ENCODE data around the gene BHMT. TPM values are rescaled to one million over a fixed set of nuclear protein-coding genes. Genes with fewer than 3 reads are reported as not detected.

BHMT gene
- total RNA-seq, 2 experiments from 2014 or later = not detected

DNA sequence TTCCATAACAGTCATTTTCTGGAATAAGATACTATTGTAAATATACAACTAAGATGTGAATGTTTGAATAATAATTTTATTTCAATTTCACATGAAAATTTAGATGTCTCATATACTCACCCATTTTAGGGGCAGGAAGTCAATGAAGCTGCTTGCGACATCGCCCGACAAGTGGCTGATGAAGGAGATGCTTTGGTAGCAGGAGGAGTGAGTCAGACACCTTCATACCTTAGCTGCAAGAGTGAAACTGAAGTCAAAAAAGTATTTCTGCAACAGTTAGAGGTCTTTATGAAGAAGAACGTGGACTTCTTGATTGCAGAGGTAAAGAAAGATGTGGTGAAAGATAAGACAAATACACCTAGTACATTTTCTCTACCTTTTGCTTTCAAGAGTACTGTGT is 8.6 kb downstream of the BHMT start:
- ChIA-PET POLR2A (no interaction called here), CTCF (interaction anchor here (0.5 to 2.0 kb wide), 3 partner anchors 12 to 104 kb away, joined by 3 to 8 read pairs (median 3); no protein-coding TSS in a partner anchor)
- intact Hi-C loops (cut with micrococcal nuclease) = no loop called here
- TF ChIP-seq, protein P1, sequence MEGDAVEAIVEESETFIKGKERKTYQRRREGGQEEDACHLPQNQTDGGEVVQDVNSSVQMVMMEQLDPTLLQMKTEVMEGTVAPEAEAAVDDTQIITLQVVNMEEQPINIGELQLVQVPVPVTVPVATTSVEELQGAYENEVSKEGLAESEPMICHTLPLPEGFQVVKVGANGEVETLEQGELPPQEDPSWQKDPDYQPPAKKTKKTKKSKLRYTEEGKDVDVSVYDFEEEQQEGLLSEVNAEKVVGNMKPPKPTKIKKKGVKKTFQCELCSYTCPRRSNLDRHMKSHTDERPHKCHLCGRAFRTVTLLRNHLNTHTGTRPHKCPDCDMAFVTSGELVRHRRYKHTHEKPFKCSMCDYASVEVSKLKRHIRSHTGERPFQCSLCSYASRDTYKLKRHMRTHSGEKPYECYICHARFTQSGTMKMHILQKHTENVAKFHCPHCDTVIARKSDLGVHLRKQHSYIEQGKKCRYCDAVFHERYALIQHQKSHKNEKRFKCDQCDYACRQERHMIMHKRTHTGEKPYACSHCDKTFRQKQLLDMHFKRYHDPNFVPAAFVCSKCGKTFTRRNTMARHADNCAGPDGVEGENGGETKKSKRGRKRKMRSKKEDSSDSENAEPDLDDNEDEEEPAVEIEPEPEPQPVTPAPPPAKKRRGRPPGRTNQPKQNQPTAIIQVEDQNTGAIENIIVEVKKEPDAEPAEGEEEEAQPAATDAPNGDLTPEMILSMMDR (IDR thresholded peaks at IDR 0.05) = no peak
- no peaks in the 10 kb centered on the region for H3K27me3 Mint-ChIP-seq
- no peaks in the 10 kb centered on the region for H3K9me3 Mint-ChIP-seq
- H3K36me3 Mint-ChIP-seq (ENCODE audit: low read depth) = no peaks in the 10 kb centered on the region
- H3K4me3 Mint-ChIP-seq = no peak overlapping the region
- no peak for ATAC-seq
- H3K27ac Mint-ChIP-seq = no peak overlapping the region
- H3K4me1 Mint-ChIP-seq (ENCODE audit: low read depth) = no peaks in the 10 kb centered on the region
- peak; percentile 14 for DNase-seq

DNA sequence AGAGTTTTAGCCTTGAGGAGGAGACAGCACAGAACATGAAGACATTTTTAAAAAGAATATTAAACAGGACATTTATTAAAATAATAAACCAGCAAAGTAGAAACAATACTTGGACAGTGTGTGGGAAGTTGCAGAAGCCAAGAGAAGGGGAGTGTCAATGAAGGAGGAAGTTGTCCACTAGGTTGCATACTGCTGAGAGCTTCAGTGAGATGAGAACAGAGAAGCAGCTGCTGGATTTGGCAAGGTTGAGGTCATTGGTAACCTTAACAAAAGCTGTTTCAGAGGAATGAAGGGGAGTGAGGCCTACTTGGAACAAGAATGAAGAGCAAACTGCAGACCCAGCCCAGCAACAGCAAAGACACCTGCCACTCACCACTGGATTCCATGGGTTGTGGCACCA is 11.4 kb downstream of the BHMT start:
- intact Hi-C loops (cut with micrococcal nuclease) = no loop called here
- ChIA-PET POLR2A (no interaction called here), CTCF (interaction anchor here (1.0 to 1.9 kb wide), 3 partner anchors 10 to 98 kb away, joined by 3 to 14 read pairs (median 4); no protein-coding TSS in a partner anchor)
- Mint-ChIP-seq H3K4me3 (no peak overlapping the region), H3K9me3 (no peaks in the 10 kb centered on the region), H3K36me3 (ENCODE audit: low read depth) (no peaks in the 10 kb centered on the region), H3K4me1 (ENCODE audit: low read depth) (no peaks in the 10 kb centered on the region), H3K27me3 (no peaks in the 10 kb centered on the region), H3K27ac (no peak overlapping the region)
- DNase-seq = no peak
- TF ChIP-seq, protein P1 (IDR thresholded peaks at IDR 0.05) = no peak
- ATAC-seq = no peak

DNA sequence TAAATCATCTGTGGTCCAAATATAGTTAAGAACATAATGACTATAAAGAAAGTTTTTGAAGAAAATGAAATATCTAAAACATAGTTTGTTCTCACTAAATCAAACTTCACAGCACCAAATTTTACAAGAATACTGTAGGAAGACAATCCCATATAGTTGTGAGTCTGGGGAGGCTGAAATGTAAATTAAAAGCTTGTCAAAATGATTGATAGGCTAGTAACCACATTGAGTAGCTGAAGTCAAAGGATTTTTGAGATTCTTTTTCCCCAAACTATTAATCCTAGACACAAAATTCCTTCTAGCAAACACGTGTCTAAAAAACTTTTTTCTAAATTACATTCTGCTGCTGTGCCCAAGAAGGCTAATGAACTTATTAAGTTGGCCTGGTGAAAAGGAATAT is 13.0 kb downstream of the BHMT start:
- ATAC-seq = no peak
- H3K36me3 Mint-ChIP-seq (ENCODE audit: low read depth) = no peaks in the 10 kb centered on the region
- intact Hi-C loops (cut with micrococcal nuclease) = no loop called here
- H3K4me1 Mint-ChIP-seq (ENCODE audit: low read depth) = no peaks in the 10 kb centered on the region
- H3K27ac Mint-ChIP-seq = no peak overlapping the region
- TF ChIP-seq, protein P1 (IDR thresholded peaks at IDR 0.05) = no peak
- no peaks in the 10 kb centered on the region for H3K27me3 Mint-ChIP-seq
- ChIA-PET POLR2A (no interaction called here), CTCF (interaction anchor here (1.0 to 12.4 kb wide), 2 partner anchors 9 to 102 kb away, joined by 5 to 384 read pairs; no protein-coding TSS in a partner anchor)
- H3K9me3 Mint-ChIP-seq = no peaks in the 10 kb centered on the region
- no peak overlapping the region for H3K4me3 Mint-ChIP-seq
- no peak for DNase-seq

DNA sequence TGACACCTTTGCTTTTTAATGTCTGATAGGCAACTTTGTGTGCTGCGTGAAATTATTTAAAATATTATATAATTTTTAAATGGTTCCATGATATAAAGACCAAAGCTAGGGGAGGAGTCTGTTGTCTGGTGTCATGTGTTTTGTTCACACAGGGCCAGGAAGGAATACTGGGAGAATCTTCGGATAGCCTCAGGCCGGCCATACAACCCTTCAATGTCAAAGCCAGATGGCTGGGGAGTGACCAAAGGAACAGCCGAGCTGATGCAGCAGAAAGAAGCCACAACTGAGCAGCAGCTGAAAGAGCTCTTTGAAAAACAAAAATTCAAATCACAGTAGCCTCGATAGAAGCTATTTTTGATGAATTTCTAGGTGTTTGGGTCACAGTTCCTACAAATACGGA is 19.2 kb downstream of the BHMT start:
- TF ChIP-seq, protein P1 (IDR thresholded peaks at IDR 0.05) = no peak
- H3K4me3 Mint-ChIP-seq = no peak overlapping the region
- ATAC-seq (no peak), DNase-seq (no peak)
- CTCF ChIA-PET = interaction anchor here (3.4 to 12.4 kb wide), 2 partner anchors 108 to 332 kb away, joined by 69 to 384 read pairs; no protein-coding TSS in a partner anchor
- H3K4me1 Mint-ChIP-seq (ENCODE audit: low read depth) = peaks cover 20% of the 10 kb centered on the region
- no peaks in the 10 kb centered on the region for H3K9me3 Mint-ChIP-seq
- H3K36me3 Mint-ChIP-seq (ENCODE audit: low read depth) = no peaks in the 10 kb centered on the region
- intact Hi-C loops (cut with micrococcal nuclease) = no loop called here
- POLR2A ChIA-PET = interaction anchor here (0.5 kb wide), 1 partner anchor 1324 kb away, joined by 3 read pairs; no protein-coding TSS in a partner anchor
- H3K27me3 Mint-ChIP-seq = peaks cover 3% of the 10 kb centered on the region
- H3K27ac Mint-ChIP-seq = no peak overlapping the region

DNA sequence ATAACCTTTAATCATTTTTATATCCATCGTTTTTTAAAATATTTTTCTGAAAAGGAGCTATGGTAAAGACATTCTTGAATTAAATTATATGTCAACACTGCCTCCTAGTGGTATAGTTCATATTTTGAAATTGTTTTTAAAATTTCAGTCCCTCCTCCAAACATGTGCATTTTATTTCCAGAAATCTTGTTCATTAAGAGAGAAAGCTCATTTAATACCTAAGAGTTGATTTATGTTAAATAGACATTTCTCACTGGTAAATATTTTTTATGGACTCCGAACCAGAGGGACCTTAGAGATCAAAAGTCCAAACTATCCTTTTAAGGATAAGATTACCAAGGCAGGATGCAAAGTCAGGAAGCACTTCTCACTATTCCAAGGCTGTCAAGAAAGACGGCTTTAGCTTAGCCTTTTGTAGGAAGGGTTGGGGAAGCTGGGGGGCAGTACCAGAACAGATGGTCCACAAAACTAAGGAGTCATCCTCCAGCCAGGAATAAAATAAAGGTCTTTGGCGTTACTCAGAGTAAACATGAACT is 21.6 kb downstream of the BHMT start:
- POLR2A ChIA-PET = interaction anchor here (0.8 to 1.0 kb wide), 2 partner anchors 102 to 108 kb away, joined by 3 read pairs; no protein-coding TSS in a partner anchor
- TF ChIP-seq, protein P1 (IDR thresholded peaks at IDR 0.05) = peak; percentile 69

More for the DNA sequence above, 21.6 kb downstream of the BHMT start:
- intact Hi-C loops (cut with micrococcal nuclease) = loop anchor here (1.0 kb wide), 2 partner anchors 108 to 331 kb away; no protein-coding TSS in a partner anchor
- Mint-ChIP-seq H3K27me3 (peaks cover 3% of the 10 kb centered on the region), H3K4me1 (ENCODE audit: low read depth) (peaks cover 22% of the 10 kb centered on the region), H3K9me3 (no peaks in the 10 kb centered on the region), H3K36me3 (ENCODE audit: low read depth) (no peaks in the 10 kb centered on the region), H3K27ac (peak overlapping the region; percentile 88), H3K4me3 (peak overlapping the region; percentile 61)
- ATAC-seq (no peak), DNase-seq (no peak)
- CTCF ChIA-PET = interaction anchor here (0.7 to 12.4 kb wide), 71 partner anchors 9 to 838 kb away, joined by 3 to 384 read pairs (median 5); partner anchors contain the start of genes ARSB, BHMT2 and DMGDH

All from activated CD8-positive, alpha-beta T cell treated with anti-CD3 and anti-CD28 coated beads for 36 hours (primary cell).